GM10847 (cell line): ENCODE measurements around the gene TMEM61.

Source experiments
- POLR2A ChIP-seq: IDR thresholded peaks from 2 replicates; pipeline ENCODE4 v1.6.1; 2011; ENCODE audit not compliant: insufficient read length; ENCODE audit errors: extremely low read depth

TMEM61 gene

DNA sequence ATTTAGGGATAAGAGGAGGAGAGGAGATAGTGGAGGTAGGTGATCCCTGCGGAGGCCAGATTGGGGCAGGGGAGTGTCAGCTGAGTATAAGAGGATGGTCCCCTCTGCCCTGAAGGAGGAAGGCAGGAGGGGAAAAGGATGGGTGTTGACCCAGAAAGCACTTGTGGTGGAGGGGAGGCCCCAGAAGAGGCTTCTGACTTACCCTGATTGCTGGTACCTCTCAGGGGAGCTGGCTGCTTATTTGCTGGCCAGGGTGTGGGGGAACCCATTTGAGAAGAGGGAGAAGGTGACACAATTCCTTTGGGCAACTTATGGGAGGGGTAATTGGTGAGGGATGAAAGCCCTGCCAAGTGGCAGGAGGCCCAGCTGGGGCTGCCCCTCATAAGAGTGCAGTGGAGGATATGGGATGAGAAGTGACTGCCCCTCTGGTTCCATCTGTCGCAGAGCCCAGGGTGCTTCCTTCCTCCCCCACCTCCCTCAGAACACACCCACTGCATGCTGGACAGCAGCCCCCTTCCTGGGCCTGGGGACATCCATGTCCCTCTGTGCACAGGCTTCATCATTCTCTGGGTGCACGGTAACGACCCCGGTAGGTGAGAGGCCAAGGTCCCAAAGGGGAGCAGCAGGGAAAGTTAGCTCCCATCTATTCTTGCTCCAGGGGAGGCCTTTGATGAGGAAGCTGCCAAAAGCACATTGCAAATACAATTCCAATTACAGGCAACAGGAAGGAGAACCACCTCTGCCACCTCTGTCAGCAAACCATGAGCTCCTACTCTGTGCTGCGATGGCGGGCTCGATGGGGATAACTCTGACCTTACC, 57.5 kb downstream of the TMEM61 start:
- no peak for TF ChIP-seq POLR2A

DNA sequence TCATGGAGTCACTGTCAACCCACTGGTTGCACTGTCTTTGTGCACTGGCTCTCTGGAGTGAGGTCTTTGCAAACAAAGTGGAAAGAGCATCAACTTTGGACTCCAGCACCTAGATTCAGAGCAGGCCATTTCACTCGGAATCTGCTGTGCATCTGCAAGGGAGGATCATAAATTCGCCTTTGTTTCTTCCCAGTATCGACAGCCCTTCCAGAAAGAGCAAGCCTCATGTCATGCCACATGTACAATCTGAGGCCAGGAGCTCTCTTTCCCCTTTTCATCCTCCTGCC, 58.1 kb downstream of the TMEM61 start:
- no peak for TF ChIP-seq POLR2A

DNA sequence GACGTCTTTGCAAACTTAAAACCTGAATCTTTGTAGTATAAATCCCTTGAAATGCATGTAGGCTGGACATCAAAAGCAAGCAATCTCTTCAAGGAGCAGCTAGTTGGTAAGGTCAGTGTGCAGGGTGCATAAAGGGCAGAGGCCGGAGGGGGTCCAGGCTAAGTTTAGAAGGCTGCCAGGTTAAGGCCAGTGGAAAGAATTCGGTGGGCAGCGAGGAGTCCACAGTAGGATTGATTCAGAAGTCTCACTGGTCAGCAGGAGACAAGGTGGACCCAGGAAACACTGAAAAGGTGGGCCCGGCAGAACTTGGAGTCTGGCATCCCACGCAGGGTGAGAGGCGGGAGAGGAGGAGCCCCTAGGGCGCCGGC, 58.5 kb downstream of the TMEM61 start:
- no peak for TF ChIP-seq POLR2A

GRCh38 chr1:55039342-55040082, 59.1 kb downstream of the TMEM61 start, which contains the start of gene PCSK9:
Gene PCSK9, plus strand, starts transcription at chr1:55039548. Its CDS starts 290 bp downstream, at chr1:55039838.
- TF ChIP-seq POLR2A = no peak

- no peak for TF ChIP-seq POLR2A
Measured at GRCh38 chr1:55040083-55040932, 59.9 kb downstream of the TMEM61 start.

GRCh38 chr1:55040933-55041494, 60.6 kb downstream of the TMEM61 start:
- TF ChIP-seq POLR2A = no peak

DNA sequence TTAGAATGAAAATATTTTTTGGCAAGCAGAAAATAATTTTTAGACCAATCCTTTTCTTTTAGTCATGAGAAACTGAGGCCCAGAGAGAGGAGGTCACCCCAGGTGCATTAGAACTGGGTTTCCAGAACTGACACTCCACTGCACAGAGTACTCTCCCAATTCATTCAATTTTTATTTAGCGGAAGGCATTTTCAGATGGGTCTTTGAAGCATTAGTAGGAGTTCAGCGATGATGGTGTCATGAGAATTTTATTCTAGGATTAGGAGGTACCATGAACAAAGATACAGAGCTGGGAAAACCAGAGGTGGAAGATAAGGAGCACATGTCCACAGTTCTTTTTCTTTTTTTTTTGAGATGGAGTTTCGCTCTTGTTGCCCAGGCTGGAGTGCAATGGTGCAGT, 61.2 kb downstream of the TMEM61 start:
- no peak for TF ChIP-seq POLR2A
